Measurements from ENCODE around the gene RPTOR.

DNA sequence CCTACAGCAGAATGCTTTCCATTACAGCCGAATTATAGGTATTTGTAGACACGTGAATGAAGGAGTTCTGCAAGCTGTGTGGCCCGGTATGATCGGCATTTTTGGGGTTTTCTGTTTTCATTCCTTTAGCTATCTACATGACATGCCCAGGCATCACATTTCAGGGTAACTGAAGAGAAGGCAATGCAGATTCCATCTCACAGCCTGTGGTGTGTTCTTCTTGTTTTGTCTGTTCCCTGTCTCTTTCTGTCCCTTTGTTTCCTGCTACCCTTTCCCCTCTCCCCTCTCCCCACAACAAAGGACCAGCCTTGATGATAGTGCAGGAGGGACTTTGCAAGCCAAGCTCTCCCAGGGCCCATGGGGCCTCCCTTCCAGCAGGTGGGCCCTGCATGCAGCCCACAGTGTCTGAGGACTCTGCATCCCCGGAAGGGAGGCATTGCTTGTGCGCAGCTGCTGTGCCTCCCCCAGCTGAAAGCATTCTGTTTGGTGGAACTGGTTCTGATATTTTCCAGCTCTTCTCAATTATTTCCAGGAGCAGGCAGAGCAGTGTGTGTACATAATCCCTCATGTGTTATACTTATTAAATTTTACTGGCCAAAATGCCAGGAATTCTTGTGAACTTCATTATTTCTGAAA lies 207.4 kb downstream of the RPTOR start:
- no peak for TF ChIP-seq GATA3 (IDR thresholded peaks at IDR 0.05; ENCODE audit: low read depth, low read length)
- TF ChIP-seq GATA2 (IDR thresholded peaks at IDR 0.05; ENCODE audit: low read depth, low read length) = no peak
